Endothelial cell (in vitro differentiated cells): ENCODE measurements around the gene BRD3. TPM values are rescaled to one million over a fixed set of nuclear protein-coding genes. Genes with fewer than 3 reads are reported as not detected.

ENCODE experiments used
- DNase-seq: peaks from one replicate; pipeline ENCODE4 v3.0.0; 2021; ENCODE audit warnings: low spot score
- H3K27ac Mint-ChIP-seq: one replicate; pipeline ENCODE4 v1.8.0; 2021; ENCODE audit warnings: mixed read lengths, inconsistent platforms; ENCODE audit not compliant: unreplicated experiment
- H3K27me3 Mint-ChIP-seq: one replicate; pipeline ENCODE4 v1.8.0; 2021; ENCODE audit warnings: mild to moderate bottlenecking, moderate library complexity, mixed read lengths, inconsistent platforms; ENCODE audit not compliant: unreplicated experiment
- H3K36me3 Mint-ChIP-seq: one replicate; pipeline ENCODE4 v1.8.0; 2021; ENCODE audit warnings: mild to moderate bottlenecking, low read depth, mixed read lengths, inconsistent platforms; ENCODE audit not compliant: unreplicated experiment
- H3K4me1 Mint-ChIP-seq: one replicate; pipeline ENCODE4 v1.8.0; 2021; ENCODE audit warnings: mild to moderate bottlenecking, mixed read lengths, inconsistent platforms; ENCODE audit not compliant: unreplicated experiment
- H3K4me3 Mint-ChIP-seq: one replicate; pipeline ENCODE4 v1.8.0; 2021; ENCODE audit warnings: mild to moderate bottlenecking, mixed read lengths, inconsistent platforms; ENCODE audit not compliant: unreplicated experiment
- H3K9me3 Mint-ChIP-seq: one replicate; pipeline ENCODE4 v1.8.0; 2021; ENCODE audit warnings: mixed read lengths, inconsistent platforms; ENCODE audit not compliant: unreplicated experiment
- total RNA-seq: library from RNA; stranded (reverse); fragmentation: NEBNext Ultra II Directional; extraction: Animal tissue kit (Norgen Biotek cat#: 25700); gene quantifications from one replicate; pipeline ENCODE4 v1.2.1, GENCODE V29; 2021; ENCODE audit not compliant: unreplicated experiment
- TF ChIP-seq, protein P1 (sequence below): fragments of 200-600 bp; sonication (generic); IDR thresholded peaks from one replicate; pipeline ENCODE4 v1.5.0; 2021; ENCODE audit warnings: antibody characterized with exemption; ENCODE audit not compliant: unreplicated experiment

The BRD3 gene
- total RNA-seq, 1 donor from 2014 or later: 56.2 TPM

DNA sequence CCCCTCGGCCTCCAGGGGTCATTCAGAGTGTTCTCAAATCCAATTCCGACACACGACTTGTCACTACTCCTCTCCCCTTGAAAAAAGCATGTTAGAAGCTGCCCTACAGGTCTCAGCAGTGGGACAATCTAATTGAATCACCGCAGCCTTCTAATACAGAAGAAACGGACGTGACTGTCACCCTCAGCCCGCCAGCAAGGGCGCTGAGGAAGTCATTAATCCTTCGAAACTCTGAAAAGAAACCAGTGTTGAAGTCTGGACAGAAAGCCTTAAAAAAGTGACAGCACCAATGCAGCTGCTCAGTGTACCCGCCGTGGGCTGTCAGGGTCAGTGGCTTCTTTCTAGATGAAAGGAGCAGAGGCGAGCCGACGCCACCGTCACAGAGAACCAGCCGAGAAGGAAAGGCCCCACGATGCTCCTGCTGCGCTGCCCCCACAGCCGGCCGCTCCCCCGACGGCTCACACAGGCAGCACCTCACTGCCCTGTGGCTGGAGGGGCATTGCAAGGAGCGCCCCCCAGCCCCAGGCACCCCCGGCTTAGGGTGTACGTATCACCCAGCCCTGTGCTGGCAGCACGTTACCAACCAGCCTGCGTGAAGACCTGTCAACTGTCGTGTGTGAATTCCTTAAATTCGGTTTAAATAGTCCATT, 36.9 kb downstream of the BRD3 start:
- H3K4me1 Mint-ChIP-seq: no peaks in the 10 kb centered on the region
- no peak for DNase-seq
- no peak overlapping the region for H3K27ac Mint-ChIP-seq
- no peak overlapping the region for H3K4me3 Mint-ChIP-seq
- no peaks in the 10 kb centered on the region for H3K27me3 Mint-ChIP-seq
- peaks cover 15% of the 10 kb centered on the region for H3K36me3 Mint-ChIP-seq
- TF ChIP-seq, protein P1, sequence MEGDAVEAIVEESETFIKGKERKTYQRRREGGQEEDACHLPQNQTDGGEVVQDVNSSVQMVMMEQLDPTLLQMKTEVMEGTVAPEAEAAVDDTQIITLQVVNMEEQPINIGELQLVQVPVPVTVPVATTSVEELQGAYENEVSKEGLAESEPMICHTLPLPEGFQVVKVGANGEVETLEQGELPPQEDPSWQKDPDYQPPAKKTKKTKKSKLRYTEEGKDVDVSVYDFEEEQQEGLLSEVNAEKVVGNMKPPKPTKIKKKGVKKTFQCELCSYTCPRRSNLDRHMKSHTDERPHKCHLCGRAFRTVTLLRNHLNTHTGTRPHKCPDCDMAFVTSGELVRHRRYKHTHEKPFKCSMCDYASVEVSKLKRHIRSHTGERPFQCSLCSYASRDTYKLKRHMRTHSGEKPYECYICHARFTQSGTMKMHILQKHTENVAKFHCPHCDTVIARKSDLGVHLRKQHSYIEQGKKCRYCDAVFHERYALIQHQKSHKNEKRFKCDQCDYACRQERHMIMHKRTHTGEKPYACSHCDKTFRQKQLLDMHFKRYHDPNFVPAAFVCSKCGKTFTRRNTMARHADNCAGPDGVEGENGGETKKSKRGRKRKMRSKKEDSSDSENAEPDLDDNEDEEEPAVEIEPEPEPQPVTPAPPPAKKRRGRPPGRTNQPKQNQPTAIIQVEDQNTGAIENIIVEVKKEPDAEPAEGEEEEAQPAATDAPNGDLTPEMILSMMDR: no peak
- no peaks in the 10 kb centered on the region for H3K9me3 Mint-ChIP-seq

DNA sequence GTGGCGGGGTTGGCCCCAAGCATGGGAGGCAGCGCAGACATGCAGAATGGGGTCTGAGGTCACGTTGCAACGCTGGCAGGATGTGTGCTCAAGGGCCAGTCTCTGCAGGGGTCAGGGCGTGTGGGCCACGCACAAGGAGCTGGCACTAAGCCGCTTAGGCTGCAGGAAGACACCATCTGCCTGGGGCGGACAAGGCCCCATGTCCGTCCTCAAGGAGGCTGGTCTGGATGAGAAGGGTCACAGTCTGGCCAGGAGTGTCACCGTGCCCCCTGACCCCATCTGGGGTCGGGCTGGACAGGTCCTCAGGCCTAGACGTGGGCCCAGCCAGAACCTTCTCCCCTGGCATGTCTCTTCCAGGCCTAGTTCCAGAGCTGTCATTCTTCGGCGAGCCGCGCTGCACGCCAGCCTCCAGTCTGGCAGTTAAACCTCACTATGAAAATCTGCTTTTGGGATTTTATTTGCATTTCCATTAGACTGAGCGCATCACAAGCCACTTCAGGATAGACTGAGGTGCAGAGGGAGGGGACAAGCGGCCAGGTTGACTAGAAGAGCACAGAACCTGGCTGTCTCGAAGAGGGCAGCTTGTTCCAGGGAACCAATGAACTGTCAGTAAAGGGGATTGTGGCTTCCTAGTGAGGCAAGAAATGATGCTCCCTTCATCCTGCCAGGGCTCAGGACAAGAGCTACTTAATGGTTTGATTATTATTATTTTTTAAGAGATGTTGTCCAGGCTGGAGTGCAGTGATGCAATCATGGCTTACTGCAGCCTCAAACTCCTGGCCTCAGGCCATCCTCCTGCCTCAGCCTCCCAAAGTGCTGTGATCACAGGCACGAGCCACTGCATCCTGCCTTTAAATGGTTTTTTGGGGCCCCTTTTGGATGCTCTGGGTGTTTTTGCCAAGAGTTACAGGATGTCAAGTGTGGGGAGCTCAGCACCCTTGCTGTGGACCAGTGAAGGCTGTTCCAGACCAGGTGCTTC, 38.3 kb downstream of the BRD3 start:
- H3K9me3 Mint-ChIP-seq: no peaks in the 10 kb centered on the region
- H3K27me3 Mint-ChIP-seq: no peaks in the 10 kb centered on the region
- no peak for DNase-seq
- no peaks in the 10 kb centered on the region for H3K4me1 Mint-ChIP-seq
- TF ChIP-seq, protein P1: no peak
- H3K27ac Mint-ChIP-seq: no peak overlapping the region
- peaks cover 15% of the 10 kb centered on the region for H3K36me3 Mint-ChIP-seq
- no peak overlapping the region for H3K4me3 Mint-ChIP-seq

DNA sequence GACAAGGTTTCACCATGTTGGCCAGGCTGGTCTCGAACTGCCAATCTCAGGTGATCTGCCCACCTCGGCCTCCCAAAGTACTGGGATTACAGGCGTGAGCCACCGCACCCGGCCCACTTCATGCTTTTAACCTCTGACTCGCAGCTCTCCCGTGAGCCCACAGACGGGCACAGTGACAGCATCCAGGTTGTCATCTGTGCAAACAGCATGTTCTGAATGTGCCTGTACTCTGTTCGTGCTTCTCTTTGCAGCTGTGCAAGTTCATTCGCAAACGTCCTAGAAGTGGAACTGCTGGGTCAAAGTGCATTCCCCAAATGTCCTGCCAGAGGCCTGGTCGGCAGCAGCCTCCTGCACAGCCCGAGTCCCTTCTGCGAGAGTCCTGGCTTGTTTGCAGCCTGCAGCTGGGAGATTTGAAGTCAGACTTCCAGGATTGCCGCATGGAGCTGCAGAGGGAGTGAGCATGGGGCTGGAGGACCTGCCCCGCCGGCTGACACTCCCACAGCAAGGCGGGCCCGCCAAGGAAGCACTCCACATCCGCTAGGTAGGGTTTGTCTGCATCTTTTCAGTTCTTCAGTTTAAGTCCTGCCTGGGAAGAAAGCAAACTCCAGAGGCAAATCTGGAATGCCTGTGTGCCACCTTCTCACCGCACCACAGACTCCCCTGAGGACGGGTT, 39.1 kb downstream of the BRD3 start:
- peak overlapping the region; percentile 59 for H3K27ac Mint-ChIP-seq
- no peak for DNase-seq
- H3K4me1 Mint-ChIP-seq: no peaks in the 10 kb centered on the region
- no peak overlapping the region for H3K4me3 Mint-ChIP-seq
- H3K9me3 Mint-ChIP-seq: no peaks in the 10 kb centered on the region
- TF ChIP-seq, protein P1: no peak
- peaks cover 11% of the 10 kb centered on the region for H3K36me3 Mint-ChIP-seq
- H3K27me3 Mint-ChIP-seq: peaks cover 3% of the 10 kb centered on the region

DNA sequence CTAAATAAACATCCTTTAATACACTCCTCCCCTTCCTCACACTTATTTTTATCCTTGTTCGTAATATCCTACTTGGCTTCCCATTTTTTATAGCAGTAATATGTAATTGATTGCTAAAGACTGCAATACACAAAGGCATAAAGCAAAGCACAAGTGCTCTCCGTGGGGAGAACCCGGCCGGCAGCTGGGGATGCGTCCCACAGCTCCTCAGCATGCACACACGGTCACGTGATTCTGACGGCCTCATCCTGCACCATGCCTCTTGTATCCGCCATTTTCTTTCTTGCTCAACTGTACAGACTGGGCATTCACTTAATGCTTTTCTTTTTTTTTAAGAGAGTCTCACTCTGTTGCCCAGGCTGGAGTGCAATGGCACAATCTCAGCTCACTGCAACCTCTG, 39.8 kb downstream of the BRD3 start:
- TF ChIP-seq, protein P1: no peak
- Mint-ChIP-seq H3K27me3 (peaks cover 3% of the 10 kb centered on the region), H3K27ac (no peak overlapping the region), H3K36me3 (peaks cover 5% of the 10 kb centered on the region), H3K9me3 (no peaks in the 10 kb centered on the region), H3K4me3 (no peak overlapping the region), H3K4me1 (no peaks in the 10 kb centered on the region)
- DNase-seq: no peak
